ENCODE data around the gene TMCC1. TPM values are rescaled to one million over a fixed set of nuclear protein-coding genes. Genes with fewer than 3 reads are reported as not detected.

Gene TMCC1
- total and polyA plus RNA-seq, 10 of the 15 experiments (the other 5 are each of a cell fraction or from before 2014, with no cell fraction given) = 2.3 to 21.1 (median 8.4) TPM

- TF ChIP-seq ZBTB4 (CRISPR knock-in tag; IDR thresholded peaks at IDR 0.05) (no peak), RELA (IDR thresholded peaks at IDR 0.05; ENCODE audit: borderline replicate concordance, partially characterized antibody) (no peak), ZNF687 (IDR thresholded peaks at IDR 0.05) (no peak), HDAC2 (IDR thresholded peaks at IDR 0.05) (no peak), ATF3 (IDR thresholded peaks at IDR 0.05; ENCODE audit: borderline replicate concordance, extremely low read depth, low read depth, low read length) (no peak), STAT3 (IDR thresholded peaks at IDR 0.05; ENCODE audit: low read depth, low read length) (no peak), MEF2B (IDR thresholded peaks at IDR 0.05; ENCODE audit: partially characterized antibody, poor library complexity, severe bottlenecking) (no peak), BHLHE40 (IDR thresholded peaks at IDR 0.05; ENCODE audit: borderline replicate concordance in 1 of 2, low read depth in 2 of 2, low read length in 1 of 2) (no peak)
Observed at GRCh38 chr3:129602730-129603560, 290.6 kb downstream of the TMCC1 start (continued).

Measured in GM12878 (cell line).